Measurements from ENCODE around the gene VWC2L.

Gene VWC2L

GRCh38 chr2:214410918-214411554 is at the start of gene VWC2L:
Gene VWC2L (plus strand): TSS chr2:214411054. CDS start chr2:214414194, 3,140 bp downstream.
- peak; percentile 4 to 27 for DNase-seq

DNA sequence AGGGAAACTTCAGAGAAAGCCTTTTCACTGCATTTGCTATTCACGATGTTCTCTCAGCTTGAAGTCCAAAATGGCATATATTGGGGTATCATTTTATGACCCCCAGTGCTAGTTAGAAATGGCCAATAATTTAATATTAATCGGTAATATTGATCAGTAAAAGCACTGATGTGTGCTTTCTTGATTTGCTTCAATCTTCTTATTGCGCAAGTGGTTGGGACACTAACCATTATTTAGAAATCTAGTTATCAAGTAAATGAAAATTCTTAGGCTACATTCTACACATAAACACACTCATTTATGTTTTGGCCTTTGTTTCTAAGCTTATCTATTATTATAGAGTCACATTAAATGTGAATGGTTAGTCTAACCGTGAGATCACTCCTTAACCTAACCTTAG is 49.7 kb upstream of the VWC2L start:
- no peak for DNase-seq

DNA sequence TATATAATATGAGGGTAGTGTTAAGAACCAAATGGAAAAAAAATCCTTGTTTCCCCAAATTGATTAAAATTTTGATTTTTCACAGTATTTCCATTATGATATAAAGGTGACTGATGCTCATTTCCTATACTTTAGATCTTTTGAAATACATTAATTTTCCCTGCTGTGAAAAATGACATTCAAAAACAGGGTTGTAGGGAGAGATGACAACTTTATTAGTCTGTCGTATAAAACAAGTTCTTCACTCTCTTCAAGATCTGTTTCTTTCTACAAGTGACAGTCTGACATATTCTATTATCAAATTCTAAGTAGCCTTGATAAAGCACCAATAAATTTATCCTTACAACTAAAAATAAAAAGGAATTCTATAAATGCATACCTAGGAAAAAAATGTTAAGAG is 45.3 kb upstream of the VWC2L start:
- DNase-seq, result no peak

- DNase-seq, result no peak
Measured at GRCh38 chr2:214367171-214367570, 43.7 kb upstream of the VWC2L start.

GRCh38 chr2:214376618-214377285 is 34.1 kb upstream of the VWC2L start:
- DNase-seq, result no peak

- DNase-seq, result no peak
Measured at GRCh38 chr2:214377286-214377624, 33.6 kb upstream of the VWC2L start.

DNA sequence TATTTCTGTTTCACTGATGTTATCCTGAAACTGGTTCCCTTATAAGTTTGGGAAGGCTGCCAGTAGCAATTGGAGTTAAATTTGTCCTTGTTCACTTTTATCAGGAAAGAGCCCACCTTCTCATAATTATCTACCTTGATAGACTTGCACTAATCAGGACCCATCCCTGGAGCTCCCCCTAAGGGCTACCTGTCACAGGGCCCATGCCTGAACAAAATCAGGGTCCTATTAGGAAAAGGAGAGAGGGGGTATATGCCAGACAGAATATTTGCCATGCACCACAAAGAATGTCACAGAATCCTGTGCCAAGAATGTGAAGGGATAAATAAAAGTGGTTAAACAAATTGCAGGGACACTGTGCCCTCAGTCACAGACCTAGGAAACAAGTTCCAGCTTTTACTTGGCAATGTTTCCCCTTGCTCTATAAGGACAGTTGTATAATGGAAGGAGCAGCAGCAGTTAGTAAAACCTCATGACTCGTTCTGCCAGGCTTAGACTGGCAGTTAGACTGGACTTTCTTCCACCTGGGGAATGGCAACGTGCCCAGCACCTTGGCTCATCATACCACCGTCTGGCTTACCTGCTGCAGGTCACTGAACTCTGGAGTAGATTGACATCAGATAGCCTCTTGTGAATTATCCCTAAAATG is 32.3 kb upstream of the VWC2L start:
- no peak for DNase-seq

- DNase-seq, result no peak
Measured at GRCh38 chr2:214379227-214379626, 31.6 kb upstream of the VWC2L start.

GRCh38 chr2:214380681-214381080 is 30.2 kb upstream of the VWC2L start:
- no peak for DNase-seq

DNA sequence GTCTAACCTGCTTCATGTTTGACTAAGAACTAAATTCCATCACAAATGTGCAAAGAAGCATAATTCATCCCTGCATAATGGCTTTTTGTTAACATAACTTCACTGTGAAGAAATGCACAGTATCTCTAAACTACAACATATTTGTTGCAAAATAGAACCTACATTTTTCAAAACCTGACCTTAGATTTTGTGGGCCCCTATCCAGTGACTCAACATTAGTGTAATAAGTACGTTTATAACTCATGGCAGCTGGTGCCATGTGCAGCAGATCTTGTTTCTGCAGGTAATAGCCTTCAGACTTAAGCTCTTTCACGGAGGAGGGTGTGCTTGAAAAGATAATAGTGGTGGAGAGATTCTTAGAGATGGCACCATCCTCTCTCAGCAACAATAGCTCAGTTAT is 28.6 kb upstream of the VWC2L start:
- DNase-seq, result no peak

GRCh38 chr2:214386720-214387119 is 24.1 kb upstream of the VWC2L start:
- no peak for DNase-seq

DNA sequence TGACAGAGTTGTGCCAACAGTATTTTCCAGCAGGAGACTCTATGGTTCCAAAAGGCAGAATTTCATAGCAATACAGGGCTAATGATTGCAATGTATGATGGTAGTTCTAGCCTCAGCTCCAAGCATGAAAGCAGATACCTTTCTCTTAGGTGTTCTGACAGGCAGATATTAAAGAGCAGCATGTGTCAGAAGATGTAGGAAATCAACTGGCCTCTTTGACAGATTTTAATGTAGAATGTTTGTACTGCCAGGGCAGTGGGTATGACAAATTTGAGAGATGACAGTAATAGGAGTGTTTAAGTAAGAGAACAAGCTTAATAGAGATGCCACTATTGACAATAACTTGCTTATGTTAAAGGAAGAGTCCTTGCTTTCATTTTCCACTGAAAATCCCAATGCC is 21.5 kb upstream of the VWC2L start:
- DNase-seq, result no peak

- no peak for DNase-seq
Measured at GRCh38 chr2:214393796-214394195, 17.1 kb upstream of the VWC2L start.

DNA sequence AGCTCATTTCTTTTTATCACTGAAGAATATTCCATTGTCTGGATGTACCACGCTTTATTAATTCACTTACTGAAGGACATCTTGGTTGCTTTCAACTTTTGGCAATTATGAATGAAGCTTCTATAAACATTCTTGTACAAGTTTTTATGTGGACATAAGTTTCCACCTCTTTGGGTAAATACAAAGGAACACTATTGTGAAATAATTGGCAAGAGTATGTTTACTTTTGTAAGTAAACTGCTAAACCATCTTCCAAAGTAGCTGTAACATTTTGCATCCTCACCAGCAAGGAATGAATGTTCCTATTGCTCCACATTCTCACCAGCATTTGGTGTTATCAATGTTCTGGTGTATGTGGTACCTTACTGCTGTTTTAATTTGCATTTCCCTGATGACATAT is 15.8 kb upstream of the VWC2L start:
- no peak for DNase-seq

DNA sequence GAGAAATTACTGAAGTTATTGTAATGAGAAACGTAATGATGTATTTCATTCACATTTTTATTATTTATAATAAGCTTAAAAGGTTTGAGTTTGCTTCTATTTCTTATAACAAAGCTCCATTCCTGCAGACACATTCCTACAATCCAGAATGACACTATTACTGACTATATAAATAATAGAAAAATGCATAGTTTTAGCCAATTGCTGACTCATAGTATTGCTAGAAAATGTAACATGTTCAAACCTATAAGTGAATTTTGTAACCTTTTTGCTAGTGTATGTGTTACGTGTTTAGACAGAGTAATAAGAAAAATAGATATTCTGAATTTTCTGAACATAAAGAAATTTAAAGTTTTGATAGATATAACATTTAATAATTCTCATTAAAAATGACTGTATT is 9.3 kb upstream of the VWC2L start:
- no peak for DNase-seq

DNA sequence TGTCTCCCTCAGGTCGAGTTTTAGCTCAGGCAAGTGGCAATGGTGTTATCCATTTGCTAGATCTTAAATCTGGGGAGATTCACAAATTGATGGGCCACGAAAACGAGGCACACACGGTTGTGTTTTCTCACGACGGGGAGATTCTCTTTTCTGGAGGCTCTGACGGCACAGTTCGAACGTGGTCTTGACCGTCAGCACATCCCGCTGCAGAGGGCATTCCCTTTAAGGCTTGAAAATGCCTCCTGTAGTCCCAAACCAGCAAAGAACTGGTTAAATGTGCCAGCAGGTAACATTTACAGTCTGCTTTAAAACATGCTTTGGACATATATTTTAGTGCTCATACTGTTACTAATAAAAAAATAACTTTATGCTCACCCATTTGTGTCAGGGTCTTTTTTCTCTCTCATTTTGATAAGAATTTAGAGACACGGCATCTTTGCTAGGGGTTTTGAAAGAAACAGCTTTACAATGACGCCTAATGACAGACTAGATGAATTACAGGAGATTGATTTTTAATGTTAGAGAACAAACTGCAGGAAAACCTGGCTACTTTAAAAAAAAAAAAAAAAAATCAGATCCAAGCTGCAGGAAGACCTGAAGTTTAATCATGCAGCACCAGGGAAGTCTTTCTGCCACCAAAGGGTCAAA is 602 bp upstream of the VWC2L start:
- no peak for DNase-seq

DNA sequence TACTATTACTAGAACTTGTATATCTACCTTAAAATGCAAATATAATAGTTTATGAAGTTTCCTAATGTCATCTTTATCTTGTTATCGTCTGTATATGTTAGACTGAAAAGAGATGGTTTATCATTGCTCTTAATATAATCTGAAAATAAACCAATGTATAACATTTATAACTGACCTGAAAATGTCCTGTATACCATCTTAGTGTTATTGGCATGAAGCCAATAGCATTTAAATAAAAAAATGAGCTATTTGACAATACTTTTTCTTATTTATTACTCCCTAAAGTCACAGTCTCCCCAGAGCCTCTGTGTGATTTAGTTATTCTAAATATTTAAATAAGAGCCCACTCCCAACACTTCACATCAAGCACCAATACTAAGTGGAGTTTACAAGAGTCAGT is 1.8 kb downstream of the VWC2L start:
- DNase-seq, result no peak

GRCh38 chr2:214436470-214436869 is 25.6 kb downstream of the VWC2L start:
- DNase-seq, result no peak

DNA sequence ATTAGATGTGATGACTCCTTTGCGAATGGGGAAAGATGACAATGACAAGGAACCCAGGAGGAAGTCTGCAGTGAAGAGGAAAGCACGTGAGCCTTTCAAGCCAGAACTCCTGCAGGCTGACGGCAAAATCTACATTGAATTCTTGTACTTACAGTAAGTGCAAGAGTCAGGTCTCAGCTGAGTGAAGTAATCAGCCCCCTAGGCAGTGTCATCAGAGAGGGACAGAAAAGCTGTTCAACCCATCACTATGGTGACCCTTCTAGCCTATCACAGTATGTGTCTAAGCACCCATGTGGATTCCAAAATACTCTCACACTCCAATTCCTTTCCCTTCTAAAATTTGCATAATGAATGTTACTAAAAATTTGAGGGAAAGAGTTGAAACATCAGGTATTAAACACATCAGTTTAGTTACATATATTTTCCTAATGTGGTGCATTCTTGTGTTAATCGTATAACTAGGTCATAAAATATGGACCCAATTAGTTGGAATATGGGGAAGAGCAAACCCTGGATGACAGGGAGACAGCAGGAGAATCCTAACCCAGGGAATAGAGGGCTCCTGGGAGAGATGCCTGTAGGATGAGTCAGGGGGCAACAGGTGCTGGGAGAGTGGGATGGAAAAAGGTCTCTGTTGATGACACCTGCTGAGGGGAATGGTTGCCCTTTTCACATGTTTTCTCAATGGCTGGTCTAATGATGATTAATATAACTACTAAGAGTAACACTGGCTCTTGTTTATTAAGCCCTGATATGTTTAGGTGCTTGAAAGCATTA is 39.5 kb downstream of the VWC2L start:
- no peak for DNase-seq

DNA sequence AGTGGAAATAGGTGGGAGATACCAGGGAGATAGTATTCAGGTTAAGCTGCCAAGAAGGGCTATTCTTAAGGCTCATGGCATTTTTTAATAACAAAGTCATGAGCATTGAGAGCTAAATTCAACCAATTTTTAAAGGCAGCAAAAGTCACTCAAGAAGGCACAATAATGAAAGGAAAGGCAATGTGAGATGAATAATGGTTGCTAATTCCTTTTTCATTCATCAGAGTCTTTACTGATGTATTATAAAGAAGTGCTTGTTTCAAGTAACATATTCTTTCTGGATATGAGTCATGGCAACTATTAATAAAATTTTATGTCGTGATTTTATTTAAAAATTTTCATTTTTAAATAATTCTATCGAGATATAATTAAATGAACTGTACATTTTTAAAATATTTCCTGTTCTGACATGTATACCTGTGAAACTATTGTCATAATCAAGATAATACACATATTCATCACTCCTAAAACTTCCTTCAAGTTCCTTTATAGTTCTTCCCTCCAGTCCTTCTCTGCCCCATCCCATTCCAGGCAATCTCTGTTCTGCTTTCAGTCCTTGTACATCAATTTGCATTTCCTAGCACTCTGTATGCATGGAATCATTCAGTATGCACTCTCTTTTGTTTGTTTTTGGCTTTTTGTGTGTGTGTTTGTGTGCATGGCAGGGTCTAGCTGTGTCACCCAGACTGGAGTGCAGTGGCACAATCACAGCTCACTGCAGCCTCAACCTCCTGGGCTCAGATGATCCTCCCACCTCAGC is 40.8 kb downstream of the VWC2L start:
- DNase-seq, result no peak

- no peak for DNase-seq
Measured at GRCh38 chr2:214465363-214466146, 54.7 kb downstream of the VWC2L start.

GRCh38 chr2:214469728-214470127 is 58.9 kb downstream of the VWC2L start:
- DNase-seq, result no peak
